PFSK-1 (cell line): ENCODE measurements around the gene IER2.

ENCODE experiments used
- FOXP2 ChIP-seq: optimal IDR thresholded peaks from 2 replicates; pipeline ENCODE3; 2011; ENCODE audit warnings: borderline replicate concordance, control low read depth, inconsistent platforms; ENCODE audit not compliant: insufficient read depth; ENCODE audit errors: extremely low read length, extremely low read depth
- POLR2AphosphoS5 ChIP-seq: IDR thresholded peaks from 2 replicates; pipeline ENCODE4 v1.6.1; 2012; ENCODE audit warnings: low read depth, mild to moderate bottlenecking, control low read depth, low read length, moderate library complexity
- REST ChIP-seq, 2 experiments: IDR thresholded peaks; 2 replicates each; pipeline versions ENCODE4 v1.6.1 to v1.8.0; 2011 to 2012; ENCODE audit warnings: low read depth in 2 of 2, low read length in 2 of 2, control low read depth in 1 of 2, inconsistent platforms in 1 of 2, mild to moderate bottlenecking in 1 of 2, moderate library complexity in 1 of 2; ENCODE audit not compliant: insufficient read depth in 1 of 2
- SIN3A ChIP-seq: IDR thresholded peaks from 2 replicates; pipeline ENCODE4 v1.6.1; 2012; ENCODE audit warnings: mild to moderate bottlenecking, low read length, moderate library complexity, borderline replicate concordance; ENCODE audit not compliant: insufficient read depth
- TAF1 ChIP-seq: IDR thresholded peaks from 2 replicates; pipeline ENCODE4 v1.6.1; 2012; ENCODE audit warnings: low read length, control low read depth, borderline replicate concordance; ENCODE audit not compliant: insufficient read depth

IER2 gene

GRCh38 chr19:13153569-13154240 is 3.5 kb downstream of the IER2 start:
- 0 out of 4 replicates have a peak, but pooled peaks of 1 of the 2 experiments have one; percentile 13 for TF ChIP-seq REST (IDR thresholded peaks at IDR 0.05; ENCODE audit: insufficient read depth in 1 of 2, low read depth in 2 of 2, low read length in 2 of 2)
- no peak for TF ChIP-seq FOXP2

- TF ChIP-seq SIN3A (no peak), POLR2AphosphoS5 (peak; percentile 22; the same call in 1 of the 2 replicates), TAF1 (0 out of 2 replicates have a peak, but pooled peaks have one; percentile 60), FOXP2 (peak; percentile 95), REST (IDR thresholded peaks at IDR 0.05; ENCODE audit: insufficient read depth in 1 of 2, low read depth in 2 of 2, low read length in 2 of 2) (no peak)
These were observed 4.1 kb downstream of the IER2 start for GRCh38 chr19:13154241-13154778.

GRCh38 chr19:13154911-13155471 is 4.8 kb downstream of the IER2 start:
- TF ChIP-seq FOXP2 (no peak), SIN3A (0 out of 2 replicates have a peak, but pooled peaks have one; percentile 41), POLR2AphosphoS5 (0 out of 2 replicates have a peak, but pooled peaks have one; percentile 64), TAF1 (no peak)

GRCh38 chr19:13155472-13156359 is 5.5 kb downstream of the IER2 start:
- TF ChIP-seq POLR2AphosphoS5 (no peak; the same call in 1 of the 2 replicates), TAF1 (peak; percentile 39; the same call in 1 of the 2 replicates)

GRCh38 chr19:13159713-13160112 is 9.5 kb downstream of the IER2 start:
- no peak for TF ChIP-seq SIN3A
- TF ChIP-seq FOXP2 = no peak
- TF ChIP-seq POLR2AphosphoS5 = no peak
- TF ChIP-seq REST (IDR thresholded peaks at IDR 0.05; ENCODE audit: insufficient read depth in 1 of 2, low read depth in 2 of 2, low read length in 2 of 2) = no peak
- TF ChIP-seq TAF1 = no peak
